GM12801 (cell line): Measurements from ENCODE around the gene OSGIN1.

ENCODE experiments used
- TF ChIP-seq, protein P1 (sequence below): IDR thresholded peaks from one replicate; pipeline ENCODE4 v1.5.1; 2011; ENCODE audit warnings: control low read depth; ENCODE audit not compliant: insufficient read length; ENCODE audit errors: extremely low read depth

The OSGIN1 gene

DNA sequence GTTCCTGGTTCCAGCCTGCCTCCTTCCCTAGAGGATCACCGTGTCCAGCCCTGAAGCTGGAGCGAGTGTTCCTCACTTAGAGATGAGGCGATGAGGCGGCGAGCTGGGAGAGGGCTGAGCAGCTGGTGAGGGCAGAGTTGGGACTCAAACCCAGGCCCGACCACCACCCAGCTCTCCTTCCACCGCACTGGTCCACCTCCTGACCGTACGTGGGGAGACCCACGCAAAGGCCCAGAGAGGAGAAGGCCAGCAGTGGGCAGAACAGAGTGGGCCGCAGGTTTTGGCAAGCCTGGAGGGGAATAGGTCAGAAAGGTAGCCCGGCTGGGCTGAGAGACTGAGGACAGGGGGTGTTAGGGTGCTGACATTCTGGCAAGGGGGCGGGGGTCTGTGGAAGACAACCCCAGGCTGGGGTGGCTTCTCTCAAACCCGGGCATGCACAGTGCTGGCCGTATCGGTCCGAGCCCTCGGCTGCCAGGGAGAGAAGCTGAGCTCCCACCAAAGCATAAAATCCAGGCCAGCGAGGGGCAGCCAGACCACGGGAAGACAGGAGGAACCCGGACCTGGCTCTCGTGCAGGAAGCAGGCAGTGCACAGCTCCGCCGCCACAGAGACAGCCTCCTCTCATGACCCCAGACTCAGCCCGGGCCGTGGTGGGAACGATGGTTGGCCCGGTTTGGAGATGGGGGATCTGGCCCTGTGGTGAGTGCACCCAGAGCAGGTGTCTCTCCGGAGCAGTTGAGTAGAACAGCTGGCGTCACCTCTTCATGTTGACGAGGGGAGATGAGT is 29.3 kb upstream of the OSGIN1 start:
- TF ChIP-seq, protein P1, sequence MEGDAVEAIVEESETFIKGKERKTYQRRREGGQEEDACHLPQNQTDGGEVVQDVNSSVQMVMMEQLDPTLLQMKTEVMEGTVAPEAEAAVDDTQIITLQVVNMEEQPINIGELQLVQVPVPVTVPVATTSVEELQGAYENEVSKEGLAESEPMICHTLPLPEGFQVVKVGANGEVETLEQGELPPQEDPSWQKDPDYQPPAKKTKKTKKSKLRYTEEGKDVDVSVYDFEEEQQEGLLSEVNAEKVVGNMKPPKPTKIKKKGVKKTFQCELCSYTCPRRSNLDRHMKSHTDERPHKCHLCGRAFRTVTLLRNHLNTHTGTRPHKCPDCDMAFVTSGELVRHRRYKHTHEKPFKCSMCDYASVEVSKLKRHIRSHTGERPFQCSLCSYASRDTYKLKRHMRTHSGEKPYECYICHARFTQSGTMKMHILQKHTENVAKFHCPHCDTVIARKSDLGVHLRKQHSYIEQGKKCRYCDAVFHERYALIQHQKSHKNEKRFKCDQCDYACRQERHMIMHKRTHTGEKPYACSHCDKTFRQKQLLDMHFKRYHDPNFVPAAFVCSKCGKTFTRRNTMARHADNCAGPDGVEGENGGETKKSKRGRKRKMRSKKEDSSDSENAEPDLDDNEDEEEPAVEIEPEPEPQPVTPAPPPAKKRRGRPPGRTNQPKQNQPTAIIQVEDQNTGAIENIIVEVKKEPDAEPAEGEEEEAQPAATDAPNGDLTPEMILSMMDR, result no peak

DNA sequence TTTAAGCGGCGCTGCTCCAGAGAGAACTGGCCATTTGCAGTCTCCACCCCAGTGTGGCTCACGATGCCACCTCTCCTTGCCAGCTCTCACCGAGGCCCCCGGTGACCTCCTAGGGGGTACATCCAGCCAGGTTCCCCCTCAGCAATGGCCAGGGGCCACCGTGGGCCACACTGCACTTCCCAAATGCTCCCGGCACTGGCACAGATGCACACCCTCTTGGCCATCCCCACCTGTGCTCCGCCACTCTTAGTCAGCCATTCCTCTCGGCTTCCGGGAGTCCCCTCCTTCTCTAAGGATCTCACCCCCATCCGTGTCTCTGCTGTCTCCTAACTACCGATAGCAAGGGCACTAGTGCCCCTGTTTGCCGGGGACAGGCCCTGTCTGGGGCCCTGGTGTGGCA is 28.4 kb upstream of the OSGIN1 start:
- TF ChIP-seq, protein P1, result no peak

DNA sequence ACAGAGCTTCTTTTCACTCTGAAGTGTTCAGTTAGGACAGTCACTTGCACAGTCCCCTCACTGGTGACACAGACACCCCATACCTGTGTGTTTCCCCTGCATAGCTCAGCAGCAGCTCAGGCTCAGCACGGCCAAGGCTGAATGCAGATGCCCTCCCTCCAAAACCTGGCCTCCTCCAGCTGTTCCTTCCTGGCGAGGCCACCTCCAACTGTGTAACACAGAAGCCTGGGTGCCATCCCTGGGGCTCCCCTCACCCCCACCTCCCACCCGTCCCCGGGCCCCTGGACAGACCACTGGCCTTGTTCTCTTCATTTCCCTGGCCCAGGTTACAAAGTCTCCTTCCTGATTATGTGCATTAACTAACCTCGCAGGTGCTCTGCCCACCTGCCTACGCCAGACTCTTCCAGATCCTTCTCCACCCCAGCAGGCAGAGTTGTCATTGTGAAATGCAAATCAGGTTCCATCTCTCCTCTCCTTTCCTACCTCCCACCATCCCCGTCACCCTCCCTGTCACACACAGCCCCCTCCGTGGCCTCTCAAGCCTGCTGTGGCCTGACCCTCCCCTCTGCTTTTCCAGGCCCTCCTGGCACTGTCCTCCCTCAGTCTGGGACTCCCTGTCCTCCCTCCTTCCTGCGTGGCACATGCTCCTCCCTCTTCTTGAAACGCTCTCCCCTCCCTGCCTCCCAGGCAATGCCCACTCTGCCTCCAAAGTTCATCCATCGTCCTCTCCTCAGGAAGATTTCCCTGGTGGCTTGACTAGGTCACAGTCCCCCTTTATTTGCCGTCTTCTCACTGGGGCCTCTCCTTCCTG is 27.7 kb upstream of the OSGIN1 start:
- TF ChIP-seq, protein P1, result no peak

DNA sequence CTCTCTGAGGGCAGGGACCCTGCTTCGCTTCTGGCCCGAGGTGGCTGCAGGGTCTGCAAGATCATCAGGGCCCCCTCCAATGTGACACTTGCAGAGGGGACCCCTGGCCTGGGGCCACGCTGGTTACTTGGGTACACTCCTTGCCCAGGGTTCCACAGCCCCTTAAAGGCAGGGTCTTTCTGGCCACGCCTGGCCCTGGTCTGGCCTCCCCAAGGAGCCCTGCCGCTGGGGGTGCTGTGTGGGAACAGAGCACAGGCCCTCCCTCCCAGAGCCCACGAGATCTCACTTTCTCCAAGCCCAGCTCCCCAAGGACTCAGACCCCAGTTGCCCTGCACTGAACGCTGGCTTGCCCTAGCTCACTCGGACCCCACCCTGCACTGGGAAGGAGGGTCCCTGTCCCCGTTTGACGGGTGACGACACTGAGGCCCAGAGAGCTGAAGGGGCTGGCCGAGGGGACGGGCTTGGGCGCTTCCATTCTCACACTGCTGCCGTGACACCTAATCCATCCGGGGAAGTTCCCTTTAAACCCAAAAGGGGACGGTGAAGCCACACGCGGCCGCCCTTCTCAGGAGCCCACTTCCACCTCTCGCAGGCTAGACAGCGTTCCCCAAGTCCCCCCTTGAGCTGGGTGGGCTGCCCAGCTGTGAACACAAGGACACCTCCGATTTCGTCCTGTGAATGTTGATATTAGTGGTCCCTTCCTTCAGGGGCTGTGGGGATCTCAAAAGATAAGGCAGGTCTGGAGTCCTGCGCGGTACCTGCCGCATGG is 26.9 kb upstream of the OSGIN1 start:
- TF ChIP-seq, protein P1, result no peak

DNA sequence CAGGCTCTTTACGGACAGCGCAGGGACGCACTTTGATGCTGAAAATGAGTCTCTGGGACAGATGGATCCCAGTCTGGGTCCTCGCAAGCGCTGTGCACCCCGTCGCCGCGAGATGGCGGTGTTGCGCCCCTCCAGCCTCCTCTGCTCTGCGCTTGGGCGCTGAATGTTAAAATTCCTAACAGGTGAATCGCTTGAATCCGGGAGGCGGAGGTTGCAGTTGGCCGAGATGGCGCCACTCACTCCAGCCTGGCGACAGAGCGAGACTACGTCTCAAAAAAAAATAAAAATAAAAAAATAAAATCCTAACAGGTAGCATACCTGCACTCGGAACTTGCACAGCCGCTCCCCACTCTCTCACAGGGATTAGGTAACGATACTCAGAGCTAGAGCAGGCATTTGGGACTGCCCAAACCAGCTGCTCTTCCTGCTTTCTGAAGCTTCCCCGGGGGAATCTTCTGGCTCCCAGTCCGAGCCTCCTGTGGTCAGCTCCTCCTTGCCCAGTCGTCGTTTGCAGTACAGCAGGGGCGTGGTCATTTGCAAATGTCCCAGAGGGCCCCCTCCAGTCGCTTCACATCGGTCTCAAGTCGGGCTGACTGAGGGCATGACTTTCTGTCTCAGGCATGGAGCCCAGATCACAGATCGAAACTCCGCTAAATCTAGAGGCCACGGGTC is 26.2 kb upstream of the OSGIN1 start:
- TF ChIP-seq, protein P1, result no peak

DNA sequence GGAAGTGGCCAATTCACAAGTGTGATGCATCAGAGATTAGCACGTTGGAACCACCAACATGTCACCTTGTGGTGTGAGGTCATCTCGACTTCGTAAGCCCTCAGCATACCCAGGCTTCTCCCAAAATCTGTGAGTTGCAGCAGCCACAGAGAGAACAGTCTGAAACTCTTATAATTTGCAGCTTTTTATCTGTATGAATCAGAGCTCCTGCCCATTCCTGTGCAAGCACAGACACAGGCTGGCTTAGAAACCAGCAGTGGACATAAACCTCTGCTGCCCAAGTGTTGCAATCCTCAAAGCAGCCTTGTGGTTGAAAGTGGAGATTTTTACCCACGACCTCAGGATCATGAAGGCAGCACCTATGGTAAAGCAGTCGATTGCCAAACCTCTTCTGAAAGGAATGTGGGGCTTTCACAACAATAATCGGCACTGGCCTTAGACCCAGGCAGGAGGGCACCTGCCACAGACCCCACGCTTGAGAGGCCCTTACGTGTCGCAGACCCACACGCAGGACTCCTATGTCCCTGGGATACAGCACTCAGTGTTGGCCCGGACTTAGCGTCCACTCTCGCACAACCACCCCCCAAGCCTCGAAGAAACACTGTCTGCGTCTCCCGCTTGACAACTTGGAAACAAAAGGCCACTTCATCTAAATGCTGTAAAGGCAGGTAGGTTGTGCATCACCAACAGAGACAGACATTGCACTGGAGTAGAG is 24.5 kb upstream of the OSGIN1 start:
- TF ChIP-seq, protein P1, result no peak
